Activated CD4-positive, alpha-beta memory T cell treated with anti-CD3 and anti-CD28 coated beads, Interleukin-2, amount 10 ng/mL, durations not matched to agents 7 days and 5 days (primary cell): ENCODE data around the gene ALAS1. TPM values are rescaled to one million over a fixed set of nuclear protein-coding genes. Genes with fewer than 3 reads are reported as not detected.
A peak's percentile ranks its signal among the peaks of the same experiment; 100 is the strongest.

Source experiments
- CTCF ChIA-PET: fragments of 350-600 bp; sonication (Branson Sonifier 250); formaldehyde crosslinking; loops from one replicate; lab custom pipeline; 2021; ENCODE audit warnings: antibody characterized with exemption, inconsistent platforms; lab: Charles Lee
- POLR2A ChIA-PET: fragments of 350-600 bp; sonication (Branson Sonifier 250); formaldehyde crosslinking; loops from one replicate; lab custom pipeline; 2021; ENCODE audit warnings: antibody characterized with exemption; lab: Charles Lee
- DNase-seq: peaks from one replicate; pipeline ENCODE4 v3.0.0-alpha.2; 2020
- H3K27ac Mint-ChIP-seq: one replicate; pipeline ENCODE4 v1.8.0; 2021; ENCODE audit warnings: mild to moderate bottlenecking, mixed read lengths
- H3K27me3 Mint-ChIP-seq: one replicate; pipeline ENCODE4 v1.8.0; 2021; ENCODE audit warnings: mixed read lengths
- H3K36me3 Mint-ChIP-seq: one replicate; pipeline ENCODE4 v1.8.0; 2021; ENCODE audit warnings: low read depth, mixed read lengths
- H3K4me1 Mint-ChIP-seq: one replicate; pipeline ENCODE4 v1.8.0; 2021; ENCODE audit warnings: mixed read lengths
- H3K4me3 Mint-ChIP-seq: one replicate; pipeline ENCODE4 v1.8.0; 2021; ENCODE audit warnings: mild to moderate bottlenecking, mixed read lengths
- H3K9me3 Mint-ChIP-seq: one replicate; pipeline ENCODE4 v1.8.0; 2021; ENCODE audit warnings: mixed read lengths
- total RNA-seq, 2 experiments: library from RNA; stranded (reverse); gene quantifications; one replicate each; pipeline ENCODE4 v1.2.3, GENCODE V29; 2021

Gene ALAS1
- total RNA-seq, 2 experiments from 2014 or later, result 62.1 to 62.6 TPM

GRCh38 chr3:52253314-52254304 lies 55.6 kb downstream of the ALAS1 start:
- Mint-ChIP-seq H3K4me1 (peaks cover 85% of the 10 kb centered on the region), H3K9me3 (no peaks in the 10 kb centered on the region), H3K4me3 (peak overlapping the region; percentile 72), H3K27ac (peak overlapping the region; percentile 99), H3K27me3 (no peaks in the 10 kb centered on the region), H3K36me3 (peaks cover 91% of the 10 kb centered on the region)
- CTCF ChIA-PET, result interaction anchor here (0.9 to 5.3 kb wide), 16 partner anchors 10 to 159 kb away, joined by 3 to 53 read pairs (median 9); partner anchors contain the start of genes GLYCTK, TWF2 and WDR82
- POLR2A ChIA-PET, result interaction anchor here (0.6 to 21.6 kb wide), 9 partner anchors 8 to 197 kb away, joined by 3 to 1001 read pairs (median 5); partner anchors contain the start of genes GLYCTK, PPM1M, TWF2 and WDR82
- peak; percentile 87 for DNase-seq

GRCh38 chr3:52254608-52255007 lies 56.6 kb downstream of the ALAS1 start:
- Mint-ChIP-seq H3K36me3 (peaks cover 90% of the 10 kb centered on the region), H3K9me3 (no peaks in the 10 kb centered on the region), H3K4me3 (no peak overlapping the region), H3K4me1 (peaks cover 88% of the 10 kb centered on the region), H3K27ac (peak overlapping the region; percentile 99), H3K27me3 (no peaks in the 10 kb centered on the region)
- ChIA-PET POLR2A (interaction anchor here (2.3 to 21.6 kb wide), 4 partner anchors 9 to 25 kb away, joined by 13 to 1001 read pairs (median 170); partner anchors contain the start of genes GLYCTK, PPM1M, TWF2 and WDR82), CTCF (interaction anchor here (3.4 to 5.3 kb wide), 6 partner anchors 10 to 34 kb away, joined by 12 to 53 read pairs (median 32); partner anchors contain the start of genes TWF2 and WDR82)
- no peak for DNase-seq

GRCh38 chr3:52256159-52256558 lies 58.2 kb downstream of the ALAS1 start:
- CTCF ChIA-PET, result interaction anchor here (0.7 to 5.3 kb wide), 5 partner anchors 12 to 83 kb away, joined by 3 to 36 read pairs (median 3); no protein-coding TSS in a partner anchor
- Mint-ChIP-seq H3K36me3 (peaks cover 93% of the 10 kb centered on the region), H3K9me3 (no peaks in the 10 kb centered on the region), H3K4me3 (no peak overlapping the region), H3K27me3 (no peaks in the 10 kb centered on the region), H3K4me1 (peaks cover 90% of the 10 kb centered on the region), H3K27ac (peak overlapping the region; percentile 99)
- POLR2A ChIA-PET, result interaction anchor here (1.3 to 16.6 kb wide), 5 partner anchors 14 to 42 kb away, joined by 3 to 313 read pairs (median 4); partner anchors contain the start of genes PPM1M, TWF2 and WDR82
- no peak for DNase-seq

- no peak for DNase-seq
- Mint-ChIP-seq H3K9me3 (no peaks in the 10 kb centered on the region), H3K4me1 (peaks cover 95% of the 10 kb centered on the region), H3K27ac (peak overlapping the region; percentile 99), H3K36me3 (peaks cover 96% of the 10 kb centered on the region), H3K27me3 (no peaks in the 10 kb centered on the region), H3K4me3 (no peak overlapping the region)
- POLR2A ChIA-PET, result interaction anchor here (1.3 to 16.6 kb wide), 5 partner anchors 15 to 42 kb away, joined by 3 to 313 read pairs (median 4); partner anchors contain the start of genes PPM1M, TWF2 and WDR82
- CTCF ChIA-PET, result interaction anchor here (0.7 to 1.0 kb wide), 2 partner anchors 13 to 82 kb away, joined by 3 read pairs; no protein-coding TSS in a partner anchor
These were observed 58.7 kb downstream of the ALAS1 start for GRCh38 chr3:52256622-52257021.

- peaks cover 95% of the 10 kb centered on the region for H3K4me1 Mint-ChIP-seq
- H3K27ac Mint-ChIP-seq, result peak overlapping the region; percentile 23
- peaks cover 98% of the 10 kb centered on the region for H3K36me3 Mint-ChIP-seq
- ChIA-PET CTCF (interaction anchor here (1.1 to 2.7 kb wide), 2 partner anchors 13 to 21 kb away, joined by 3 to 11 read pairs; partner anchors contain the start of genes PPM1M and WDR82), POLR2A (interaction anchor here (2.1 to 16.6 kb wide), 3 partner anchors 16 to 24 kb away, joined by 5 to 313 read pairs (median 15); partner anchors contain the start of genes PPM1M, TWF2 and WDR82)
- H3K4me3 Mint-ChIP-seq, result no peak overlapping the region
- DNase-seq, result no peak
- no peaks in the 10 kb centered on the region for H3K27me3 Mint-ChIP-seq
- no peaks in the 10 kb centered on the region for H3K9me3 Mint-ChIP-seq
These were observed 60.0 kb downstream of the ALAS1 start for GRCh38 chr3:52257911-52258310.

- H3K4me1 Mint-ChIP-seq, result peaks cover 95% of the 10 kb centered on the region
- H3K4me3 Mint-ChIP-seq, result no peak overlapping the region
- H3K27me3 Mint-ChIP-seq, result no peaks in the 10 kb centered on the region
- DNase-seq, result no peak
- H3K27ac Mint-ChIP-seq, result peak overlapping the region; percentile 62
- ChIA-PET CTCF (interaction anchor here (0.8 to 2.7 kb wide), 5 partner anchors 19 to 39 kb away, joined by 3 to 11 read pairs (median 3); partner anchors contain the start of genes TWF2 and WDR82), POLR2A (interaction anchor here (2.1 to 16.6 kb wide), 3 partner anchors 17 to 23 kb away, joined by 5 to 313 read pairs (median 15); partner anchors contain the start of genes PPM1M, TWF2 and WDR82)
- H3K36me3 Mint-ChIP-seq, result peaks cover 98% of the 10 kb centered on the region
- no peaks in the 10 kb centered on the region for H3K9me3 Mint-ChIP-seq
These were observed 61.1 kb downstream of the ALAS1 start for GRCh38 chr3:52259035-52259434.

- DNase-seq, result no peak
- CTCF ChIA-PET, result interaction anchor here (0.8 to 2.7 kb wide), 6 partner anchors 12 to 40 kb away, joined by 3 to 11 read pairs (median 4); partner anchors contain the start of genes TWF2 and WDR82
These were observed 61.5 kb downstream of the ALAS1 start for GRCh38 chr3:52259448-52259847.

GRCh38 chr3:52262447-52262846 lies 64.5 kb downstream of the ALAS1 start:
- H3K9me3 Mint-ChIP-seq, result no peaks in the 10 kb centered on the region
- CTCF ChIA-PET, result interaction anchor here (1.0 to 1.2 kb wide), 3 partner anchors 22 to 289 kb away, joined by 3 to 4 read pairs (median 3); partner anchors contain the start of gene ABHD14B
- POLR2A ChIA-PET, result interaction anchor here (1.0 to 3.0 kb wide), 5 partner anchors 9 to 25 kb away, joined by 3 to 27 read pairs (median 7); partner anchors contain the start of genes GLYCTK and WDR82
- DNase-seq, result no peak
- no peaks in the 10 kb centered on the region for H3K27me3 Mint-ChIP-seq
- H3K4me1 Mint-ChIP-seq, result peaks cover 86% of the 10 kb centered on the region
- peaks cover 94% of the 10 kb centered on the region for H3K36me3 Mint-ChIP-seq
- peak overlapping the region; percentile 52 for H3K27ac Mint-ChIP-seq
- peak overlapping the region; percentile 4 for H3K4me3 Mint-ChIP-seq

More at GRCh38 chr3:52259448-52259847, 61.5 kb downstream of the ALAS1 start:
- Mint-ChIP-seq H3K27me3 (no peaks in the 10 kb centered on the region), H3K9me3 (no peaks in the 10 kb centered on the region), H3K4me1 (peaks cover 95% of the 10 kb centered on the region), H3K36me3 (peaks cover 98% of the 10 kb centered on the region), H3K4me3 (no peak overlapping the region), H3K27ac (peak overlapping the region; percentile 62)
- POLR2A ChIA-PET, result interaction anchor here (1.1 to 16.6 kb wide), 4 partner anchors 18 to 22 kb away, joined by 3 to 313 read pairs (median 10); partner anchors contain the start of genes PPM1M, TWF2 and WDR82

Other genes starting within 250 kb of the ALAS1 start
- gene GPR62, start 242.8 kb upstream of the ALAS1 start, total RNA-seq, result not detected
- 10 to 100 TPM; 31.0 to 34.2 TPM for gene PCBP4, start 230.7 kb upstream of the ALAS1 start, total RNA-seq
- 10 to 100 TPM; 57.4 to 58.1 TPM for gene ABHD14B, start 224.1 kb upstream of the ALAS1 start, total RNA-seq
- 10 to 100 TPM; 10.8 to 13.3 TPM for gene ABHD14A, start 223.1 kb upstream of the ALAS1 start, total RNA-seq
- gene ACY1, start 214.6 kb upstream of the ALAS1 start, total RNA-seq, result 10 to 100 TPM; 18.4 to 22.0 TPM
- 1,000 to 10,000 TPM; 1,042 to 1,047 TPM for gene RPL29, start 202.3 kb upstream of the ALAS1 start, total RNA-seq
- gene DUSP7, start 141.6 kb upstream of the ALAS1 start, total RNA-seq, result 10 to 100 TPM; 40.1 to 40.9 TPM
- gene POC1A, start 43.7 kb upstream of the ALAS1 start, total RNA-seq, result 10 to 100 TPM; 24.8 to 25.6 TPM
- gene TLR9, start 27.5 kb downstream of the ALAS1 start, total RNA-seq, result under 1 TPM; 0.55 to 0.83 TPM
- 100 to 1,000 TPM; 118 to 119 TPM for gene TWF2, start 41.0 kb downstream of the ALAS1 start, total RNA-seq
- gene PPM1M, start 47.6 kb downstream of the ALAS1 start, total RNA-seq, result 100 to 1,000 TPM; 123 to 124 TPM
- gene WDR82, start 80.5 kb downstream of the ALAS1 start, total RNA-seq, result 100 to 1,000 TPM; 131 TPM
- 10 to 100 TPM; 33.2 to 35.3 TPM for gene GLYCTK, start 89.7 kb downstream of the ALAS1 start, total RNA-seq
- 10 to 100 TPM; 20.7 to 21.8 TPM for gene DNAH1, start 118.2 kb downstream of the ALAS1 start, total RNA-seq
- gene BAP1, start 211.8 kb downstream of the ALAS1 start, total RNA-seq, result 100 to 1,000 TPM in 1 of 2 experiments, 10 to 100 TPM in 1; 90.4 to 100 TPM
- 10 to 100 TPM; 22.6 to 23.6 TPM for gene PHF7, start 212.5 kb downstream of the ALAS1 start, total RNA-seq
- gene SEMA3G, start 246.9 kb downstream of the ALAS1 start, total RNA-seq, result under 1 TPM; 0.18 to 0.20 TPM